Kidney epithelial cell (primary cell): Measurements from ENCODE around the gene VAV1. TPM values are rescaled to one million over a fixed set of nuclear protein-coding genes. Genes with fewer than 3 reads are reported as not detected.

ENCODE experiments used
- DNase-seq: peaks from one replicate; pipeline ENCODE4 v3.0.0-alpha.2; 2010; ENCODE audit warnings: low read depth
- H3K27me3 ChIP-seq: 2 replicates; pipeline ENCODE4 v1.6.0; 2011; ENCODE audit warnings: low read length; ENCODE audit not compliant: control insufficient read depth, insufficient read depth
- H3K36me3 ChIP-seq: 2 replicates; pipeline ENCODE4 v1.5.1; 2011; ENCODE audit warnings: low read length; ENCODE audit not compliant: control insufficient read depth, insufficient read depth
- H3K4me3 ChIP-seq: 2 replicates; pipeline ENCODE4 v1.5.1; 2011; ENCODE audit warnings: low read depth, mild to moderate bottlenecking, control low read depth, low read length
- total RNA-seq: library from RNA; depleted of rRNA; stranded (reverse); fragments of >200 nt; gene quantifications from 2 replicates; pipeline ENCODE4 v1.2.3, GENCODE V29; 2015
- TF ChIP-seq, protein P1 (sequence below): IDR thresholded peaks from 2 replicates; pipeline ENCODE4 v1.5.1; 2011; ENCODE audit warnings: mild to moderate bottlenecking, moderate library complexity, low read length, control low read depth, inconsistent platforms; ENCODE audit not compliant: insufficient read depth, poor library complexity, severe bottlenecking

VAV1 gene
- total RNA-seq, 1 donor from 2014 or later, result 0.50 TPM

DNA sequence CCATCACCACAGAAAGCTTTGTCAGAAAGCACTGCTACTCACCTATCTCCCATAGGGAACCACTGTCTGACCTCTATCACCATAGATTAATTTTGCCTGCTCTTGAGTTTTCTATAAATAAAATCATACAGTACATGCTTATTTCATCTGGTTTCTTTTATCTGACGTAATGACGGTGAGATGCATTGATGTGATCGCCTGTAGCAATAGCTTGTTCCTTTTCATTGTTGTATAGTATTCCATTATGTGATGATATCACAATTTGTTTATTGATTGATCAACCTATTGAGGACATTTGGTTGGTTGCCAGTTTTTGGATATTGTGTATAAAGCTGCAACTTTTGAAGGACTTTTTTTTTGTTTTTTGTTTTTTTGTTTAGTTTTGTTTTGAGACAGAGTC is 63.0 kb downstream of the VAV1 start:
- TF ChIP-seq, protein P1, sequence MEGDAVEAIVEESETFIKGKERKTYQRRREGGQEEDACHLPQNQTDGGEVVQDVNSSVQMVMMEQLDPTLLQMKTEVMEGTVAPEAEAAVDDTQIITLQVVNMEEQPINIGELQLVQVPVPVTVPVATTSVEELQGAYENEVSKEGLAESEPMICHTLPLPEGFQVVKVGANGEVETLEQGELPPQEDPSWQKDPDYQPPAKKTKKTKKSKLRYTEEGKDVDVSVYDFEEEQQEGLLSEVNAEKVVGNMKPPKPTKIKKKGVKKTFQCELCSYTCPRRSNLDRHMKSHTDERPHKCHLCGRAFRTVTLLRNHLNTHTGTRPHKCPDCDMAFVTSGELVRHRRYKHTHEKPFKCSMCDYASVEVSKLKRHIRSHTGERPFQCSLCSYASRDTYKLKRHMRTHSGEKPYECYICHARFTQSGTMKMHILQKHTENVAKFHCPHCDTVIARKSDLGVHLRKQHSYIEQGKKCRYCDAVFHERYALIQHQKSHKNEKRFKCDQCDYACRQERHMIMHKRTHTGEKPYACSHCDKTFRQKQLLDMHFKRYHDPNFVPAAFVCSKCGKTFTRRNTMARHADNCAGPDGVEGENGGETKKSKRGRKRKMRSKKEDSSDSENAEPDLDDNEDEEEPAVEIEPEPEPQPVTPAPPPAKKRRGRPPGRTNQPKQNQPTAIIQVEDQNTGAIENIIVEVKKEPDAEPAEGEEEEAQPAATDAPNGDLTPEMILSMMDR, result no peak
- no peaks in the 10 kb centered on the region for H3K36me3 ChIP-seq
- no peak overlapping the region for H3K4me3 ChIP-seq
- no peaks in the 10 kb centered on the region for H3K27me3 ChIP-seq
- DNase-seq, result no peak

- no peaks in the 10 kb centered on the region for H3K36me3 ChIP-seq
- no peak for DNase-seq
- no peaks in the 10 kb centered on the region for H3K27me3 ChIP-seq
- TF ChIP-seq, protein P1, result no peak
- H3K4me3 ChIP-seq, result no peak overlapping the region
These were observed 65.0 kb downstream of the VAV1 start for GRCh38 chr19:6837525-6837924.

DNA sequence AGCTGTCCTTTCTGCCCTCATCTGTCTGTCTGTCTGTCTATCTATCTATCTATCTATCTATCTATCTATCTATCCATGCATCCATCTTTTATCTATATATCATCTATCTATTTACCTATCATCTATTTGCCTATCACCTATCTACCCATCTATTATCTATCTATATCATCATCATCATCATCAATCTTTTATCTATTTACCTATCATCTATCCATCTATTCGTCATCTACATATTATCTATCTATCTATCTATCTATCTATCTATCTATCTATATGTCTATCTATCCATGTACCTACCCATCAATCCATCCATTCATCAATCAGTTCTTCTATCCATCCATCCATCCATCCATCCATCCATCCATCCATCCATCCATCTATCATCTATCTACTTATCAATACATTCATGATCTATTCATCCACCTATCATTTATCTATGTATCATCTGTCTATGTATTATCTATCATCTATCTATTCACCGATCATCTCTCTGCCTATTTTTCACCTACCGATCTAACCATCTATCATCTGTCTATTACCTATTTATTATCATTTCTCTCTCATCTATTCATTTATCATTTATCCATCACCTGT is 65.7 kb downstream of the VAV1 start:
- TF ChIP-seq, protein P1, result no peak
- H3K36me3 ChIP-seq, result no peaks in the 10 kb centered on the region
- DNase-seq, result no peak
- no peaks in the 10 kb centered on the region for H3K27me3 ChIP-seq
- no peak overlapping the region for H3K4me3 ChIP-seq

DNA sequence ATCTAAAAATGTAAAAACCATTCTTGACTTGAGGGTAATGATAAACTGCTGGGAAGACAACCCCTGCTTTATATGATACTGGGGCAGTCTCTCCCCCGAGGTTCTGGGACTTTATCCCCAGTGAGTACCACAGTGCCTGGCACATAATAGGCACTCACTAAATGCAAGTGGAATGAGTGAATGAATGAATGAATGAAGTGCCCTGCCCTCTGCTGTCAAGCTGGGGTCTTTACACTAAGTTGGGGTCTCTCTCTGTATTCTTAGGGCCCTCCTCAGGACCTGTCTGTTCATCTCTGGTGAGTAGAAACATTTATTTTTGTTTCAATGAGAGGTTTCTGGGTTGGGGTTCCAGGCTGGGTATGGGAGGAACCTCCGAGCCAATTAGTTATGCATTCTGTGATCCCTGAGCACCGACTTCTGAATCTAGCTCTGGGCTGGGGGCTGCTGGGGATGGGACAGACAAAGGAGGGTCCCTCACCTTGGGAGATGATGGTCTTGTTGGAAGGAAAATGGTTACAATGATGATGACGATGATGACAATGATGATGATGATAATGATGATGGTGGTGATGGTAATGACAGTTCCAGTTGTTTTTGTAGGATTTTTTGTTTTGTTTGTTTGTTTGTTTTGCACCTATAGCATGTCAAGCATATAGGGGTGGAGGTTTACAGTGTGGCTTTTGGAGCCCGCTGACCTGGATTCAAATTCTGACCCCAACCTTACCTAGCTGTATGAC is 70.5 kb downstream of the VAV1 start:
- Histone ChIP-seq H3K27me3 (no peaks in the 10 kb centered on the region), H3K36me3 (no peaks in the 10 kb centered on the region), H3K4me3 (no peak overlapping the region)
- TF ChIP-seq, protein P1, result no peak
- no peak for DNase-seq

DNA sequence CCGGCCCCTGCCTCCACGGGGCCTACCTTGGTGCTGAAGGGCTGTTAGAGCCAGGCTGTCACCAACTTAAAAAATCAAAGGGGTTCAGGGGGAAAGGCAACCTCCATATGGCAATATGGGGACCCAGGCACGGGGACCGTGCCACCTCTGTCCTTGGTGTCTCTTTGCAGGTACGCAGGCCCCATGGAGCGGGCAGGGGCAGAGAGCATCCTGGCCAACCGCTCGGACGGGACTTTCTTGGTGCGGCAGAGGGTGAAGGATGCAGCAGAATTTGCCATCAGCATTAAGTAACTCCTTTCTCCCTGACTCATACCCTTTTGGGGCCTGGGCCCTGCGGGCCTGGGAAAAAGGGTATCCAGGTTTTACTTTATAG is 75.3 kb downstream of the VAV1 start:
- H3K27me3 ChIP-seq, result no peaks in the 10 kb centered on the region
- no peak for DNase-seq
- TF ChIP-seq, protein P1, result no peak
- H3K4me3 ChIP-seq, result no peak overlapping the region
- no peaks in the 10 kb centered on the region for H3K36me3 ChIP-seq

GRCh38 chr19:6848986-6849385 is 76.5 kb downstream of the VAV1 start:
- H3K4me3 ChIP-seq, result no peak overlapping the region
- TF ChIP-seq, protein P1, result no peak
- H3K27me3 ChIP-seq, result no peaks in the 10 kb centered on the region
- H3K36me3 ChIP-seq, result no peaks in the 10 kb centered on the region
- no peak for DNase-seq
